NCI-H2171 (cell line): ENCODE measurements around the gene OXGR1.

ENCODE experiments used
- DNase-seq: peaks from one replicate; lab custom pipeline; 2025; lab: John Stamatoyannopoulos, UW

Gene OXGR1

DNA sequence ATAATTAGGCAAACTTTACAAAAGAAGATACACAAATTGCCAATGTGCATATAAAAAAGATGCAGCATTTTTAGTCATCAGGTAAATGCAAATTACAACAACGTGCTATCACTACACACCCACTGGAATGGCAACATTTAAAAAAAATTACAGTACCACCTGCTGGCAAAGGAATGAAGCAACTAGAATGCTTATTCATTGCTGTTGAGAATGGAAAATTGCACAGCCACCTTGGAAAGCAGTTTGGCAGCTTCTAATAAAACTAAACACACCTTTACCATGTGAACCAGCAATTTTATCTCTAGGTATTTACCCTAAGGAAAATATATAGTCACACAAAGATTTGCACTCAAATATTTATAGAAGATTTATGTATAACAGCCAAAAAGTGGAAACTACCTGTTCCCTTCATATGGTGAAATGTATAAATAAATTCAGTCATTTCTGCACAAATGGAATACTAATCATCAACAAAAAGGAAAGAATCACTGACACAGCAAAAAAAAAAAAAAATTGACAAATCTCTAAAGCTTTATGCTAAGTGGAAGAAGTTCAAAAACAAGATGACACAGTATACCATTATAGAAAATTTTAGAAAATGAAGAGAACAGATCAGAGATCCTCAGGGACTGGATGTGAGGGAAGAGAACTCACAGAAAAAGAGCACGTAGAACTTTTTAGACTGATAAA, 30.3 kb downstream of the OXGR1 start:
- no peak for DNase-seq

DNA sequence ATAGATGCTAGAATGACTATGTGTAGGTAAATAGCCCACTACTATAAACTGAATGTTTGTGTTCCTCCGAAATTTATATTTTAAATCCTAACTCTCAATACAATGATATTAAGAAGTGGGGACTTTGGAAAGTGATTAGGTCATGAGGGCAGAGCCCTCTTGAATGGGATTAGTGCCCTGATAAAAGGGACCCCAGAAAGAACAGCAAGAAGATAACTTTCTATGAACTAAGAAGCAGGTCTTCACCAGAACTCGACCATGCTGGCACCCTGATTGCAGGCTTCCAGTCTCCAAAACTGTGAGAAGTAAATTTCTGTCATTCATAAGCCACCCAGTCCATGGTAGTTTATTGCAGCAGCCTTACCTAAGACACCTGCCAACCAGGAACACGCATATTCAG, 33.9 kb downstream of the OXGR1 start:
- DNase-seq: no peak

DNA sequence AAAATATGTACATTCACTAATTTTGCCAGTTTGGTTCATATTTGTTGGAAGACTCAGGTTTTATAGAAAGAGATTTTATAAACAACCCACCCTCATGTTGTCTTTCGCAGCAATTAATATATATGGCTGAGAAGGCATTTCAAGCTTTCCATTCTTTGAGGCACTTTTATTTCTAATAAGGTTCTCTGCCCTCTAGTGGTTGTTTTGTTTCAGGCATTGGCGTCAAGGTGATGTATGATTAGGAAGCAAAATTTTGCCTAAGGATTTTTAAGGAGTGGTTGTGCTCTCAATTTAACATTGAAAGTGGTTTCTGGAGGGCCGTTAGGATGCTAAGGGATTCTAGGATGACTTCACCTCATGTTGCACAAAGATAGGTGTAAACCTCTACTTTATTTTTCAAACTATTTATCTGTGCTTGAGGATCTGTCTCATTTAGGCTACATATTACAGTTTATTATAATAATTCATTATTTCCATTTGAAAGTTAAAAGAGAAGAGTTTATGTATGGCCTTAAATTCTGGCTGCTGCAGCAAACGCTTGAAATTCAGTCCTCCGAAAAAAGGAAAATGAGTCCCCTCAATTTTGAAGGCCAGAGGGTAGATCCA, 35.9 kb downstream of the OXGR1 start:
- DNase-seq: peak; percentile 56

DNA sequence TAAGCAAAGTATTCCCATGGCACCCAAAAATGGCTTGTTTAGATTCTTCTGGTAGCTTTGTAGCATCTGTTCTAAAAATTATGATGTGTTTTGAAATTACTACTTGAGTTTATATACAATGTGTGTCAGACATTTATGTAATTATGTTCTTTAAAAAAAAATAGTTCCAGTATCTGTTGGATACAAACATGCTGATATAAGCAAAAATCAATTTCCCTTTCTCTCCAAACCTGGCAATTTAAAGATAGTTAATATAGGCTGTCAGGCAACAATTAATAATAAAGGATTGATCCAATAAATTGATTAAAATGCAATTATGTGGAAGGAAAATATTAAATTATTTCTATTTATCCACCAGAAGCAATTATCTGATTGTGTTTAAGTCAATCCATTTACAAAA, 41.7 kb downstream of the OXGR1 start:
- DNase-seq: no peak

DNA sequence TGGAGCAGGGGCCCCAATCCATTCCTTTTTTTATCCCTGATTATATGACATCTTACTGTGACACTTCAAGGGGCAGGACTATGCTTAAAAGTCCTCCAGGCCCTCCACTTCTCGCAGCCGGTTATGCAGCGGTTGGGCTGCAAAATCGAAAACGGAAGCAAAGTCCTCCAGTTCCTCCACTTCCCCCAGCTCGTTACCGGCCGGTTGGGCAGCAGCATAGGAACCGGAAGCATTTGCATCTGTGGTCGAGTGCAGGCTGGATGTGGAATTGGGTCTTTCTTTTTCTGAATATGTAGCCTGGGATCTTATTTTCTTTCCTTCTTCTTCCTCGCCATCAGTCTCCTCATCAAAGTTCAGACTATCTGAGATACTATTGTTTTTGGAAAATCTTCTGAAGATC, 46.1 kb downstream of the OXGR1 start:
- DNase-seq: no peak

DNA sequence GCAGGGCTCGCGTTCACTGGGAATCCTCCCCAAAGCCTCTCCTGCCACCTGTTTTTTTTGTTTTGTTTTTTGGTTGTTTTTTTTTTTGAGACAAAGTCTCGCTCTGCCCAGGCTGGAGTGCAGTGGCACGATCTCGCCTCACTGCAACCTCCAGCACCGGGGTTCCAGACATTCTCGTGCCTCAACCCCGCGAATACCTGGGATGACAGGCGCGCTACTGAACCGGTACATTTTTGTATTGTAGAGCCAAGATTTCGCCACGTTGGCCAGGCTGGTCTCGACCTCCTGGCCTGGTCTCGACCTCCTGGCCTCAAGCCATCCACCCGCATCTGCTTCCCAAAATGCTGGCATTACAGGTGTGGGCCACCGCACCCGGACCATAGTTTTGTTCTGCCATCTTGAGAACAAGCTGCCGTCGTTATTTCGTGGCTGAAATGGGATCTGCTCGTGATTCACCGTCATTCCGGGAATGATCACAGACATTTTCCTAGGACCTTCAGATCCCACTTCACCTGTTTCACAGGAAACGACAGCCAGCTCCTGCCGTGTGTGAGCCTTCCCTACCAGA, 46.8 kb downstream of the OXGR1 start:
- no peak for DNase-seq

DNA sequence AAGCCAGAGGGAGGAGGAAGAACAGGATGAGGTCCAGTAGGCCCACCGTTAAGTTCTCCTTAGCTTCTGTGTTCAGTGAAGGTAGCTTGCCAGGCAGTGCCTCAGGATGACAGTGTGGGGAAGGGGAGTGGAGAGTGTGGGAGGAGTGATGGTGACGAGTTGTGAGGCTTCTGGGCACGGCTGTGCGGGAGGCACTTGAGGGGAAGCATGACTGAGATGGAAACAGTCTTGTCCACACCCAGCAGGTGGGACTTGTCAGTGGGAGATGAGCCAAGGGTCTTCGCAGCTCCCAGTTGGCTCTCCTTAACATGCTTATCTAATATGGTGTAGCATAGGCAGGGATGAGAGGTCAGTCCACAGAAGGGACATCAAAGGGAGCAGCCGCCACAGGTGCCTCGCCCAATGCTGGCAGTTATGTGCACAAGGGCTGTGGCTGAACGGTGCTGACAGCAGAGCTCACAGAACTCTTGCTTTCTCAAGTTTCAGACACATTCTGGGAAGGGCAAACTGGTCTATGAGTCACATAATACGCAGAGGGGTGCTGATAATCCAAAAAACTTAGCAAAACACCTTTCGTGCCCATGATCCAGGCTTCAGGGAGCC, 47.5 kb downstream of the OXGR1 start:
- no peak for DNase-seq

DNA sequence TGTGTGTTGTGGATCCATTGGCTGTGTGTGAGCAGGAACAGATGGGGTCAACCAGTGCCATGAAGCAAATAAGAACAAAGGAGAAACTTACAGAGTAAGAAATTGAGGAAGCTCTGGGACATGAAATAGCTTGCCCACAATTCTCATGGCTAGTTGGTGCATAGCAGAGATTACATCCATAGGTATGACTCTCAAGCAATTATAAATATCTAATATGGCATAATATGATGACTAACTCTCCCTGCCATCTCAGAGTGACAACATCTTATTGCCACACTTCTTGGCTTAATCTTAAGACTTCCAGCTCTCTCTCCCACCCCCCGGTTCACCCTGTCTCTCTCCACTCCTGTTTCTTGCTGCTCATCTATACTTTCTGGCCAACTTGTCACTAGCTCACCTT, 53.3 kb downstream of the OXGR1 start:
- no peak for DNase-seq

DNA sequence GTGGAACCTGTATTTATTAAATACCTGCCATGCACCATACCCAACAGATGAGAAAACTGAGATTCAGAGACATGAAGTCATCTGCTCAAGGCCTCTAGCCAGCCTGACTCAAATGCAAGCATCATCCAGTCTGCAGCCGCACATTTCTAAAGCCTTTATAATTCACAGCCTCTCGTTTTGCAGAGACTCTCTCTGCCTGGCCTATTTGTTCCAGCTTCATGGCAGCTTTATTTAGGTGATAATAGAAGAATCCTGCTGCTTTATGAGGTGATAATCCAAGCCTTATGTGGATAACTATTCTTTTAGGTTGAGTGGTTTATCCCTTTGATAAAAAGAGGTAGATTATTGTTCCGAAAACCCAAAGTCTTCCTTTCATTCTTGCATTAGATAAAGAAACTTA, 58.4 kb downstream of the OXGR1 start:
- DNase-seq: no peak
